Measurements from ENCODE around the gene PLK4. TPM values are rescaled to one million over a fixed set of nuclear protein-coding genes. Genes with fewer than 3 reads are reported as not detected.
"Not testable (repeated sequence)": the region's sequence is repeated elsewhere in the genome, so short reads cannot be mapped to it uniquely, and the experiment has no call there.

The PLK4 gene
- total RNA-seq, 1 donor from 2014 or later: 19.2 TPM

DNA sequence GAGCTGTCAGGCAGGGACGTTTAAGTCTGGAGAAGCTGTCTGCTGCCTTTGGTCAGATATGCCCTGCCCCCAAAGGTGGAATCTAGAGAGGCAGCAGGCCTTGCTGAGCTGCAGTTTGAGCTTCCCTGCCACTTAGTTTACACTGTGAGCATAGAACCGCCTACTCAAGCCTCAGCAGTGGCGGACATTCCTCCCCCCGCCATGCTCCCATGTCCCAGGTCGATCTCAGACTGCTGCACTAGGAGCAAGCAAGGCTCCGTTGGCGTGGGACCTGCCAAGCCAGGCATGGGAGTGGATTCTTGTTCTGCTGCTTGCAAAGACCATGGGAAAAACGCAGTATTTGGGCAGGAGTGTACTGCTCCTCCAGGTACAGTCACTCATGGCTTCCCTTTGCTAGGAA, 24.3 kb downstream of the PLK4 start:
- no peak for DNase-seq (ENCODE audit: low read depth, low spot score)

DNA sequence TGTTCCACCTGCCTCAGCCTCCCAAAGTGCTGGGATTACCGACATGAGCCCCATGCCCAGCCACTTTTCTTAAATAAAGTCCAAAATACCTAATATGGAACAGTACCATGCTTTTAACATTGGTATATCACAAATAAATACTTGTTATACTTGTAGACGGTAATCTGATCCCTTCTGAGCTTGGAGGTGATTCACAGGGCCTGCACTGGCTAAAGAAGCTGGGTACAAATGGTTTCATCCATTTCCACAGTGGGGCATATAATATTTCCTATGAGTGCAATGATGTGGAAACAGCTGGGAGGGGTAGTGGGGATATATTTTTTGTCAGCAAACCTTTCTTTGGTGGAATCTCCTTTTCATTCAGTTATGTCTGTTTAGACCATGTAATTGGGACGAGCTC, 35.8 kb downstream of the PLK4 start:
- DNase-seq (ENCODE audit: low read depth, low spot score): no peak

DNA sequence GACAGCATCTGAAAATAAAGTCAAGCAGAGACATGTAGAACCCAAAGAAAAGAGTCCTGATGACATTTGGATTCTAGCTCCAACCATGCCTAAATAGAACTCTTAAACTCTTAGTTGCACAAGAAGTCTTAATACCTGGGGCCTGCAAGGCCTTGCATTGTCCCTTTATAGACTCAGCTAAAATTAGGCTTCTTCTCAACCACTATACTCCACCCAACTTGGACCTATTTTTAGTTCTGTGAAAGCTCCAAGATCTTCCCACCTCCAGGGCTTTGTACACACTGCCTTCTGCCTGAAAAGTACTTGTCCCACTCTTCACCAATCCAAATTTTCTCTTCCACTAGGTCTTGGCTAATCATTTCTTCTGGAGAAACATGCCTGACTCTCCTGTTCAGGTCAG, 36.5 kb downstream of the PLK4 start:
- no peak for DNase-seq (ENCODE audit: low read depth, low spot score)

DNA sequence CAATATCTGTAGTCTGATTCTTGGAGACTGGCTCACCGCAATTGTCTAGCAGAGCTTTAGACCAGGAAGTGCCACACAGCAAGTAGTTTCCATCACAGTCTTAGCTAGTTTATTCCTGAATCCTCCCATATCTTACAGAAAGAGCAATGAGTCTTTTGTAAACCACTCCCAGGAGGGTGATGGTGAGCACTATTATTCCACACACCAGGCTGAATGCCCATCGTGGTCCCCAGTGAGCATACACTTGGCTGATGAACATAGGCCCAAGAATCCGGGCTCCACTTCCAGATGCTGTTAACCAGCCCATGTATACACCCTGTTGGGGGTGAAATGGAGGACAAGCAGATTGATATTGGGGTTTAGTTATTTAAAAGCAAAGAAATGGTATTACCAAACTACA, 39.8 kb downstream of the PLK4 start:
- no peak for DNase-seq (ENCODE audit: low read depth, low spot score)

DNA sequence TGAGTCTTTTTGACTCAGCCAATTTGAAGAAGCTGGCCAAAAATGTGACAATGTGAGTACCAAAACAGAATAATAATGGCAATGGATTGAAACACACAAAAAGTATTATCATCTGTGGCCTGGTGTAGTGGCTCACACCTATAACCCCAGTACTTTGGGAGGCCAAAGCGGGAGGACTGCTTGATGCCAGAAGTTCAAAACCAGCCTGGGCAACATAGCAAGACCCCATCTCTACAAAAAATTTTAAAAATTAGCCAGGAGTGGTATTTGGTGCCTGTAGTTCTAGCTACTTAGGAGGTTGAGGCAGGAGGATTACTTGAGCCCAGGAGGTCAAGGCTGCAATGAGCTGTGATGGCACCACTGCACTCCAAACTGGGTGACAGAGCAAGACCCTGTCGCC, 41.5 kb downstream of the PLK4 start:
- no peak for DNase-seq (ENCODE audit: low read depth, low spot score)

DNA sequence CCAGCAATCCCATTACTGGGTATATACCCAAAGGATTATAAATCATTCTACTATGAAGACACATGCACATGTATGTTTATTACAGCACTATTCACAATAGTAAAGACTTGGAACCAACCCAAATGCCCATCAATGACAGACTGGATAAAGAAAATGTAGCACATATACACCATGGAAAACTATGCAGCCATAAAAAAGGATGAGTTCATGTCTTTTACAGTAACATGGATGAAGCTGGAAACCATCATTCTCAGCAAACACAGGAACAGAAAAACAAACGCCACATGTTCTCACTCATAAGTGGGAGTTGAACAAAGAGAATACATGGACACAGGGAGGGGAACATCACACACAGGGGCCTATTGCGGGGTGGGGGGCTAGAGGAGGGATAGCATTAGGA, 45.0 kb downstream of the PLK4 start:
- DNase-seq (ENCODE audit: low read depth, low spot score): not testable (repeated sequence)

DNA sequence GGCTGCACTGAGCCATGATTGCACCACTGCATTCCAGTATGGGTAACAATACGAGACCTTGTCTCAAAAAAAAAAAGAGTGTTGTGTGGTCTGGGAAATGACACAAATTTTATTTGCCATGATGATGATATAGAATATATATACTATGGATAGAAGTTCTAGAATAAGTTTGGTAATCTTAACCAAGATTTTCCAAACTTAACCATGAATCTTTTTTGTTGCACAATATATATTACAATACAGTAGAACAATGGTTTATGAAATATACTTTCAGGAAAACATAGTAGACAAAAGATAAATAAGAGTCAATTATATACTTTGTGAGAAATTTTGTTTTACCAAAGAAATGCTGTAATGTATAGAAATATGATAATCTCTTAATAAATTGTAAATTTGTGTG, 49.5 kb downstream of the PLK4 start:
- no peak for DNase-seq (ENCODE audit: low read depth, low spot score)

DNA sequence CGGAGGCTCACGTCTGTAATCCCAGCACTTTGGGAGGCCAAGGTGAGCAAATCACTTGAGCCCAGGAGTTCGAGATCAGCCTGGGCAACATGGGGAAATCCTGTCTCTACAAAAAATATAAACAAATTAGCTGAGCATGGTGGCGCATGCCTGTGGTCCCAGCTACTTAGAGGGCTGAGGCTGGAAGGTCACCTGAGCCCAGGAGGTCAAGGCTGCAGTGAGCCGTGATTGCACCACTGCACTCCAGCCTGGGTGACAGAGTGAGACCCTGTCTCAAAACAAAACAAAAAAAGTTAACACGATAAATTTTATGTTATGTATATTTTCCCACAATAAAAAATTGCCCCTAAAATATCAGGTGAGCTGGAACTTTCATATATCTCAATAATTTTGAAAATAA, 51.1 kb downstream of the PLK4 start:
- not testable (repeated sequence) for DNase-seq (ENCODE audit: low read depth, low spot score)

DNA sequence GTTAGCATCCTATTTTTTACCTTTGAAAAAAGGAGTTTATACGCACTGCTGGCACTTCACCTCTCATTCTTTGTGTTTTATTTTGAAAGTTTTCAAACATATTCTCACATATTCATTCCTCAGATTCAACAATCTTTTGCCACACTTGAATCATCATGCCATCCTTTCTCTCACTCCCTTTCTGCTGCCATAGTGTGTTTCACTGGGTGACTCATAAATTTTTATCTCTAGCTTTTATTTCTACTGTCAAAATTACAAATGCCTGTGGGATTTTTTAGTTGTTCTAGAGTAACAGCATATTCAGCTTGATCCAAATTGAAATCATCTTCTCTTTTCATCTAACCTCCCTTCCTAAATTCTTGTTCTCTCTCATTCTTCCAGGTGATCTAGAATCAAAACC, 56.3 kb downstream of the PLK4 start:
- DNase-seq (ENCODE audit: low read depth, low spot score): no peak

Other genes with a start within 250 kb of the PLK4 start
- gene INTU, start 247.9 kb upstream of the PLK4 start, total RNA-seq: 2.0 and 5.0 TPM in 2 replicates
- gene SLC25A31, start 150.5 kb upstream of the PLK4 start, total RNA-seq: not detected in 2 replicates
- gene HSPA4L, start 98.6 kb upstream of the PLK4 start, total RNA-seq: 10.7 and 23.8 TPM in 2 replicates
- 13.2 and 13.9 TPM in 2 replicates for gene MFSD8, start 84.3 kb downstream of the PLK4 start, total RNA-seq
- 7.3 and 7.9 TPM in 2 replicates for gene ABHD18, start 84.5 kb downstream of the PLK4 start, total RNA-seq
- gene LARP1B, start 180.4 kb downstream of the PLK4 start, total RNA-seq: 20.4 and 22.2 TPM in 2 replicates